Measurements from ENCODE around the gene SART3. TPM values are rescaled to one million over a fixed set of nuclear protein-coding genes. Genes with fewer than 3 reads are reported as not detected.
A peak's percentile ranks its signal among the peaks of the same experiment; 100 is the strongest.

Gene SART3
- total and polyA plus RNA-seq, 2 of the 13 experiments (the other 11 are each of a cell fraction or from before 2014, with no cell fraction given): 16.1 to 69.9 TPM

DNA sequence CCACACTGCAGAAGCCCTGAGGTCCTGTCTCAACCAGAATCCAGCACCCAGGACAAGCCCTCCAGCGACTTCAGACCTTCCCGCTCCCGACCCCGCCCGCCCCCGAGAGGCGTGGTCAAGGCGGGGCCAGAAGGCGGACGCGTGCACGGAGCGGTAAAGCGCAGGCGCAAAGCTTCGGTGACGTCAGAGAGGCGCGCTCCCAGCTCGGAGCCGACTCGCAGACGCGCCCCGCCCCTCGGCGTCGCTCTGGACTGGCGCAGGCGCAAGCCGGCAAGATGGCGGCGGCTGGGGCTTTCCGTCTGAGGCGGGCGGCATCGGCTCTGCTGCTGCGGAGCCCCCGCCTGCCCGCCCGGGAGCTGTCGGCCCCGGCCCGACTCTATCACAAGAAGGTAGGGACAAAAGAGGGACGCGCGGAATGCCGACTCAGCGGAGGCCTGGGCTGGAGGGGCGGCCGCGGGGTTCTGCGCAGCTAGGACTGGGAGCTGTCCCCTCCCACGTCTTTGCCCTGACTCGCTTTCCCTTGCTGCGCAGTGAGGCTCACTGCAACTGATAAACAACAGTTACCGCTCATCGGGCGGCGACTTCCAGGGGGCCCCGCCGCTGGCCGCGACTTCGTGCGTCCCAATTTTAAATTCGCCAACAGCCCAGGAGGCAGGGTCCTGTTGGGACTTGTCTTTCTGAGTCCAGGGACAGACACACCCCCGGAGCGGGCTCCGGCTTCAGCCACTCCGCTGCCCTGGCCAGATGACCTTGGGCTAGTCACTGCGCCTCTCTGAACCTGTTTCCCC is 1.6 kb upstream of the SART3 start, which contains the start of gene ISCU (continued):
- TF ChIP-seq, protein P1, sequence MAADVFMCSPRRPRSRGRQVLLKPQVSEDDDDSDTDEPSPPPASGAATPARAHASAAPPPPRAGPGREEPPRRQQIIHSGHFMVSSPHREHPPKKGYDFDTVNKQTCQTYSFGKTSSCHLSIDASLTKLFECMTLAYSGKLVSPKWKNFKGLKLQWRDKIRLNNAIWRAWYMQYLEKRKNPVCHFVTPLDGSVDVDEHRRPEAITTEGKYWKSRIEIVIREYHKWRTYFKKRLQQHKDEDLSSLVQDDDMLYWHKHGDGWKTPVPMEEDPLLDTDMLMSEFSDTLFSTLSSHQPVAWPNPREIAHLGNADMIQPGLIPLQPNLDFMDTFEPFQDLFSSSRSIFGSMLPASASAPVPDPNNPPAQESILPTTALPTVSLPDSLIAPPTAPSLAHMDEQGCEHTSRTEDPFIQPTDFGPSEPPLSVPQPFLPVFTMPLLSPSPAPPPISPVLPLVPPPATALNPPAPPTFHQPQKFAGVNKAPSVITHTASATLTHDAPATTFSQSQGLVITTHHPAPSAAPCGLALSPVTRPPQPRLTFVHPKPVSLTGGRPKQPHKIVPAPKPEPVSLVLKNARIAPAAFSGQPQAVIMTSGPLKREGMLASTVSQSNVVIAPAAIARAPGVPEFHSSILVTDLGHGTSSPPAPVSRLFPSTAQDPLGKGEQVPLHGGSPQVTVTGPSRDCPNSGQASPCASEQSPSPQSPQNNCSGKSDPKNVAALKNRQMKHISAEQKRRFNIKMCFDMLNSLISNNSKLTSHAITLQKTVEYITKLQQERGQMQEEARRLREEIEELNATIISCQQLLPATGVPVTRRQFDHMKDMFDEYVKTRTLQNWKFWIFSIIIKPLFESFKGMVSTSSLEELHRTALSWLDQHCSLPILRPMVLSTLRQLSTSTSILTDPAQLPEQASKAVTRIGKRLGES (CRISPR knock-in tag; IDR thresholded peaks at IDR 0.05; ENCODE audit: borderline replicate concordance): no peak
- TF ChIP-seq, protein P2, sequence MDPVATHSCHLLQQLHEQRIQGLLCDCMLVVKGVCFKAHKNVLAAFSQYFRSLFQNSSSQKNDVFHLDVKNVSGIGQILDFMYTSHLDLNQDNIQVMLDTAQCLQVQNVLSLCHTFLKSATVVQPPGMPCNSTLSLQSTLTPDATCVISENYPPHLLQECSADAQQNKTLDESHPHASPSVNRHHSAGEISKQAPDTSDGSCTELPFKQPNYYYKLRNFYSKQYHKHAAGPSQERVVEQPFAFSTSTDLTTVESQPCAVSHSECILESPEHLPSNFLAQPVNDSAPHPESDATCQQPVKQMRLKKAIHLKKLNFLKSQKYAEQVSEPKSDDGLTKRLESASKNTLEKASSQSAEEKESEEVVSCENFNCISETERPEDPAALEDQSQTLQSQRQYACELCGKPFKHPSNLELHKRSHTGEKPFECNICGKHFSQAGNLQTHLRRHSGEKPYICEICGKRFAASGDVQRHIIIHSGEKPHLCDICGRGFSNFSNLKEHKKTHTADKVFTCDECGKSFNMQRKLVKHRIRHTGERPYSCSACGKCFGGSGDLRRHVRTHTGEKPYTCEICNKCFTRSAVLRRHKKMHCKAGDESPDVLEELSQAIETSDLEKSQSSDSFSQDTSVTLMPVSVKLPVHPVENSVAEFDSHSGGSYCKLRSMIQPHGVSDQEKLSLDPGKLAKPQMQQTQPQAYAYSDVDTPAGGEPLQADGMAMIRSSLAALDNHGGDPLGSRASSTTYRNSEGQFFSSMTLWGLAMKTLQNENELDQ (CRISPR knock-in tag; IDR thresholded peaks at IDR 0.05; ENCODE audit: borderline replicate concordance): no peak
- TF ChIP-seq MEIS2 (CRISPR knock-in tag; IDR thresholded peaks at IDR 0.05): peak; percentile 57
- TF ChIP-seq NRL (CRISPR knock-in tag; IDR thresholded peaks at IDR 0.05; ENCODE audit: borderline replicate concordance): peak; percentile 67
- no peak for TF ChIP-seq PCBP2 (optimal IDR thresholded peaks at IDR 0.05; ENCODE audit: low read depth, low read length, poor library complexity, severe bottlenecking)
- TF ChIP-seq TCF7 (IDR thresholded peaks at IDR 0.05; ENCODE audit: low read depth): no peak
- peak; percentile 85 for TF ChIP-seq TAF1 (CRISPR knock-in tag; IDR thresholded peaks at IDR 0.05)
- no peak for TF ChIP-seq ZNF20 (CRISPR knock-in tag; IDR thresholded peaks at IDR 0.05)
- peak; percentile 50; the same call in 1 of the 2 replicates for TF ChIP-seq ZNF792 (CRISPR knock-in tag; IDR thresholded peaks at IDR 0.05)
- 0 out of 2 replicates have a peak, but pooled peaks have one; percentile 30 for TF ChIP-seq ZMAT3 (CRISPR knock-in tag; conservative IDR thresholded peaks at IDR 0.05)
- peak; percentile 84 for TF ChIP-seq SRY (CRISPR knock-in tag; IDR thresholded peaks at IDR 0.05)
- TF ChIP-seq, protein P3, sequence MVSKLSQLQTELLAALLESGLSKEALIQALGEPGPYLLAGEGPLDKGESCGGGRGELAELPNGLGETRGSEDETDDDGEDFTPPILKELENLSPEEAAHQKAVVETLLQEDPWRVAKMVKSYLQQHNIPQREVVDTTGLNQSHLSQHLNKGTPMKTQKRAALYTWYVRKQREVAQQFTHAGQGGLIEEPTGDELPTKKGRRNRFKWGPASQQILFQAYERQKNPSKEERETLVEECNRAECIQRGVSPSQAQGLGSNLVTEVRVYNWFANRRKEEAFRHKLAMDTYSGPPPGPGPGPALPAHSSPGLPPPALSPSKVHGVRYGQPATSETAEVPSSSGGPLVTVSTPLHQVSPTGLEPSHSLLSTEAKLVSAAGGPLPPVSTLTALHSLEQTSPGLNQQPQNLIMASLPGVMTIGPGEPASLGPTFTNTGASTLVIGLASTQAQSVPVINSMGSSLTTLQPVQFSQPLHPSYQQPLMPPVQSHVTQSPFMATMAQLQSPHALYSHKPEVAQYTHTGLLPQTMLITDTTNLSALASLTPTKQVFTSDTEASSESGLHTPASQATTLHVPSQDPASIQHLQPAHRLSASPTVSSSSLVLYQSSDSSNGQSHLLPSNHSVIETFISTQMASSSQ (IDR thresholded peaks at IDR 0.05; ENCODE audit: low read depth): no peak
- TF ChIP-seq, protein P3 (CRISPR knock-in tag; IDR thresholded peaks at IDR 0.05; ENCODE audit: borderline replicate concordance): peak; percentile 29; the same call in 1 of the 2 replicates
- TF ChIP-seq, protein P4, sequence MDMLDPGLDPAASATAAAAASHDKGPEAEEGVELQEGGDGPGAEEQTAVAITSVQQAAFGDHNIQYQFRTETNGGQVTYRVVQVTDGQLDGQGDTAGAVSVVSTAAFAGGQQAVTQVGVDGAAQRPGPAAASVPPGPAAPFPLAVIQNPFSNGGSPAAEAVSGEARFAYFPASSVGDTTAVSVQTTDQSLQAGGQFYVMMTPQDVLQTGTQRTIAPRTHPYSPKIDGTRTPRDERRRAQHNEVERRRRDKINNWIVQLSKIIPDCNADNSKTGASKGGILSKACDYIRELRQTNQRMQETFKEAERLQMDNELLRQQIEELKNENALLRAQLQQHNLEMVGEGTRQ (IDR thresholded peaks at IDR 0.05; ENCODE audit: low read depth, low read length): no peak
- TF ChIP-seq, protein P4 (CRISPR knock-in tag; IDR thresholded peaks at IDR 0.05; ENCODE audit: borderline replicate concordance): no peak
- TF ChIP-seq, protein P5, sequence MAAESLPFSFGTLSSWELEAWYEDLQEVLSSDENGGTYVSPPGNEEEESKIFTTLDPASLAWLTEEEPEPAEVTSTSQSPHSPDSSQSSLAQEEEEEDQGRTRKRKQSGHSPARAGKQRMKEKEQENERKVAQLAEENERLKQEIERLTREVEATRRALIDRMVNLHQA (CRISPR knock-in tag; IDR thresholded peaks at IDR 0.05): no peak

Measured in HepG2 (cell line).